Endothelial cell of umbilical vein (primary cell): ENCODE results near the gene ADCY9.

Experiments used
- CTCF ChIP-seq, 2 donors: IDR thresholded peaks; 1 replicate in 1 of 2; 2 replicates in 1 of 2; pipeline ENCODE4 v1.5.1; 2011; ENCODE audit warnings: low read length in 2 of 2, mild to moderate bottlenecking in 2 of 2, moderate library complexity in 2 of 2, control low read depth in 1 of 2, inconsistent platforms in 1 of 2, low read depth in 1 of 2; ENCODE audit not compliant: insufficient read depth in 1 of 2; ENCODE audit errors: extremely low read depth in 1 of 2
- EZH2 ChIP-seq: IDR thresholded peaks from 2 replicates; pipeline ENCODE4 v1.6.1; 2012; ENCODE audit warnings: borderline replicate concordance, low read depth, mild to moderate bottlenecking, moderate library complexity, low read length, inconsistent platforms; ENCODE audit not compliant: severe bottlenecking
- POLR2AphosphoS5 ChIP-seq: IDR thresholded peaks from 2 replicates; pipeline ENCODE4 v1.6.1; 2012; ENCODE audit warnings: low read depth, mild to moderate bottlenecking, control low read depth, low read length, moderate library complexity; ENCODE audit not compliant: insufficient read depth

- TF ChIP-seq CTCF (IDR thresholded peaks at IDR 0.05; ENCODE audit: extremely low read depth in 1 of 2, insufficient read depth in 1 of 2, low read depth in 1 of 2, low read length in 2 of 2) = no peak
- TF ChIP-seq POLR2AphosphoS5 = no peak
- TF ChIP-seq EZH2 = no peak
These were observed 4.2 kb downstream of the ADCY9 start for GRCh38 chr16:4111748-4112696.
